Duodenal mucosa (tissue), 2 donors: Measurements from ENCODE around the gene APOL4.
"Not testable (repeated sequence)": the region's sequence is repeated elsewhere in the genome, so short reads cannot be mapped to it uniquely, and the experiment has no call there.

ENCODE experiments used
- H3K27ac ChIP-seq: one replicate; pipeline ENCODE4 v1.7.0; 2013; ENCODE audit warnings: low read depth, low read length
- H3K27me3 ChIP-seq, 2 donors: one replicate each; pipeline ENCODE4 v1.7.0; 2013; ENCODE audit warnings: low read length in 2 of 2, control low read depth in 1 of 2; ENCODE audit not compliant: insufficient read depth in 2 of 2, control insufficient read depth in 1 of 2
- H3K36me3 ChIP-seq, 2 donors: one replicate each; pipeline ENCODE4 v1.7.0; 2013; ENCODE audit warnings: low read length in 2 of 2, control low read depth in 1 of 2; ENCODE audit not compliant: insufficient read depth in 2 of 2, control insufficient read depth in 1 of 2
- H3K4me1 ChIP-seq, 2 donors: one replicate each; pipeline ENCODE4 v1.7.0; 2013; ENCODE audit warnings: low read length in 2 of 2, control low read depth in 1 of 2; ENCODE audit not compliant: insufficient read depth in 2 of 2, control insufficient read depth in 1 of 2
- H3K4me3 ChIP-seq, 2 donors: one replicate each; pipeline ENCODE4 v1.7.0; 2013; ENCODE audit warnings: low read length in 2 of 2, low read depth in 1 of 2
- H3K9ac ChIP-seq, 2 donors: one replicate each; pipeline ENCODE4 v1.7.0; 2013; ENCODE audit warnings: low read length in 2 of 2, low read depth in 1 of 2
- H3K9me3 ChIP-seq, 2 donors: one replicate each; pipeline ENCODE4 v1.7.0; 2013; ENCODE audit warnings: low read length in 2 of 2, control low read depth in 1 of 2; ENCODE audit not compliant: control insufficient read depth in 1 of 2

Gene APOL4

GRCh38 chr22:36177160-36177559 lies 24.4 kb downstream of the APOL4 start:
- no peaks in the 10 kb centered on the region for H3K27me3 ChIP-seq
- no peak overlapping the region for H3K4me3 ChIP-seq
- H3K4me1 ChIP-seq, result peaks cover 4 to 5% of the 10 kb centered on the region in 2 donors
- H3K9me3 ChIP-seq, result no peaks in the 10 kb centered on the region
- H3K36me3 ChIP-seq, result no peaks in the 10 kb centered on the region
- H3K27ac ChIP-seq, result no peak overlapping the region
- H3K9ac ChIP-seq, result no peak overlapping the region

DNA sequence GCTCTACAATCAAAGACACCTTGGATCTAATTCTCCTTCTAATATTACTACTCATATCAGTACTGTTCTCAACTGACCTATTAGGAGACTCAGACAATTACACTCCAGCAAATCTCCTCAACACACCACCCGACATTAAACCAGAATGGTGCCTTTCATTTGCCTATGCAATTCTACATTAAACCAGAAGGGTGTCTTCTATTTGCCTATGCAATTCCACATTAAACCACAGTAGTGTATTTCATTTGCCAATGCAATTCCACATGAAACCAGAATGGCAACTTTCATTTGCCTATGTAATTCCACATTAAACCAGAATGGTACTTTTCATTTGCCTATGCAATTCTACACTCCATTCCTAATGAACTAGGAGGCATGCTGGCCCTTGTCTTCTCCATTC lies 25.7 kb downstream of the APOL4 start:
- no peaks in the 10 kb centered on the region for H3K27me3 ChIP-seq
- H3K4me3 ChIP-seq, result no peak overlapping the region
- no peaks in the 10 kb centered on the region for H3K9me3 ChIP-seq

GRCh38 chr22:36171941-36172340 lies 29.7 kb downstream of the APOL4 start:
- no peaks in the 10 kb centered on the region for H3K36me3 ChIP-seq
- no peak overlapping the region for H3K27ac ChIP-seq
- H3K4me3 ChIP-seq, result no peak overlapping the region
- H3K27me3 ChIP-seq, result no peaks in the 10 kb centered on the region
- H3K4me1 ChIP-seq, result no peaks in the 10 kb centered on the region
- no peaks in the 10 kb centered on the region for H3K9me3 ChIP-seq
- H3K9ac ChIP-seq, result no peak overlapping the region

More for the DNA sequence above, 25.7 kb downstream of the APOL4 start:
- H3K4me1 ChIP-seq, result peaks cover 4 to 5% of the 10 kb centered on the region in 2 donors
- H3K27ac ChIP-seq, result no peak overlapping the region
- no peak overlapping the region for H3K9ac ChIP-seq
- no peaks in the 10 kb centered on the region for H3K36me3 ChIP-seq

DNA sequence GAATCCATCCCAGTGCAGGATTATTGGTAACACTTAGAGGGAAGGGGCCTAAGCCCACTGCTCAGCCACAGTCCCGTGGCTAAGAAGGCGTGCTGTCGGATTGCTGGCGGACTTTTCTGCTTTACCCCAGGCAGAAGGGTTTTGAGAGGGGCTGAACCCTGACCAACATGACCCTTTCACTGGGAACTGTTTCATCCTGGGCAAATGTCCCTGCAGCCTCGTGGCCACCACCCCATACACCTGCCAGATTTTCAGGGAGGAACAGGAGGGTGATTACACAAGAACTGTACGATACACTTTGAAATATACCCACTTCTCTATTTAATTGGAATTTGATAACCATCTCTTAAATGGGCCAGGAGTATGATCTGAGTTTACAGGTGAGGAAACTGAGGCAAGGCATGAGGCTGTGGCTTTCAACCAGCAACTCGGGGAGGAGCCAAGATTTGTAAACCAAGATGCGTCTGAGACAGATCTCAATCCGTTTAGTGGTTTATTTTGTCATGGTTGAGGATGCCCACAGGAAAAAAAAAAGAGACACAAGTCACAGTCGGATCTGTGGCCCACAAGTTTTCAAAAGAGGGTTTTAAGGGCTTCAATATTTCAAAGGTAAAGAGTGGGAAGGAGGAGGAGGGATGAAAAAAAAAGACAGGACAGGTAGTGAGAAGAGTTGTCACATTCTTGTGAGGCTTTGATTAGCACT lies 34.9 kb downstream of the APOL4 start:
- Histone ChIP-seq H3K27me3 (no peaks in the 10 kb centered on the region), H3K9me3 (no peaks in the 10 kb centered on the region), H3K27ac (no peak overlapping the region), H3K36me3 (no peaks in the 10 kb centered on the region), H3K4me1 (peaks cover 3 to 8% of the 10 kb centered on the region in 2 donors), H3K9ac (no peak overlapping the region), H3K4me3 (no peak overlapping the region)

GRCh38 chr22:36166086-36166485 lies 35.5 kb downstream of the APOL4 start:
- Histone ChIP-seq H3K4me1 (peaks cover 8 to 13% of the 10 kb centered on the region in 2 donors), H3K36me3 (no peaks in the 10 kb centered on the region), H3K9me3 (no peaks in the 10 kb centered on the region), H3K27me3 (no peaks in the 10 kb centered on the region), H3K27ac (no peak overlapping the region), H3K4me3 (no peak overlapping the region), H3K9ac (no peak overlapping the region)

GRCh38 chr22:36165141-36165540 lies 36.5 kb downstream of the APOL4 start:
- no peaks in the 10 kb centered on the region for H3K36me3 ChIP-seq
- H3K4me1 ChIP-seq, result peaks cover 16 to 20% of the 10 kb centered on the region in 2 donors
- no peak overlapping the region for H3K27ac ChIP-seq
- H3K27me3 ChIP-seq, result no peaks in the 10 kb centered on the region
- no peaks in the 10 kb centered on the region for H3K9me3 ChIP-seq
- no peak overlapping the region for H3K4me3 ChIP-seq
- H3K9ac ChIP-seq, result no peak overlapping the region

DNA sequence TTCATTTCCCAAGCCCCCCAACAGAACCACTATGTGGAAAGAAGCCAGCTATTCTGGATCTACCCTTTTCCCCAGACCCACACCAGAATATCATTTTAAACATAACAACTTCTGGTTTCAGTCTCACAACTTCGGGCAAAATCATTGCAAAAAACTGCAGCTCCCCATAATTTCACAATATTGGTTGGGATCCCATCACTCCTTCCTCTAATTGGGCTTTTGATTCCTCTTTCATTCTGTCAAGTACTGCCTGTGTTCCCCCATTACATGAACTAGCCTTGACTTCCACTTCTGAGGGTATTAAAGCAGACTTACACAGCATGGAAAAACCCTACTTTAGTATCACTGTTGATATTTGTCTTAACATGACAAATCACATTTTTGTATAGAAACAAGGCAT lies 37.0 kb downstream of the APOL4 start:
- H3K36me3 ChIP-seq, result no peaks in the 10 kb centered on the region
- no peaks in the 10 kb centered on the region for H3K27me3 ChIP-seq
- H3K9ac ChIP-seq, result no peak overlapping the region
- peaks cover 16 to 23% of the 10 kb centered on the region in 2 donors for H3K4me1 ChIP-seq
- no peak overlapping the region for H3K4me3 ChIP-seq
- no peaks in the 10 kb centered on the region for H3K9me3 ChIP-seq
- H3K27ac ChIP-seq, result no peak overlapping the region

DNA sequence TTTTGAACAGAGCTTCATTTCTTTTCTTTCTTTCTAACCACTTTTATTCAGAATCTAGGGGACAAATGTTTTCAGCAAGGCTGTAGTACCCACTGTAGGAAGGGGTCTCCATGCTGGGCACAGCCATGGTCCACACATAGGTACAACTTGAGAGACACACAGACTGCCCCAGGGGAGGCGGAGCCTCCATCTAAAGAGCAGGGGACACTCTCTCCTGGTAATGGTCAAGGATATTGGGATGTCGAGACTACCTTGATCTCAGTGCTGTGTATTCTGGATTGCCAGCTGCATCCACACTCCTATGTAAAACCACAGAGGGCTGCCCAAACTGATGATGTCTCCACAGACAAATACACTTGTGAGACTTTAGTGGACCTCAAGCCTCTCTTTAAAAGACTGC lies 38.1 kb downstream of the APOL4 start:
- no peak overlapping the region for H3K27ac ChIP-seq
- H3K4me3 ChIP-seq, result no peak overlapping the region
- no peaks in the 10 kb centered on the region for H3K9me3 ChIP-seq
- H3K27me3 ChIP-seq, result no peaks in the 10 kb centered on the region
- peaks cover 23 to 33% of the 10 kb centered on the region in 2 donors for H3K4me1 ChIP-seq
- no peaks in the 10 kb centered on the region for H3K36me3 ChIP-seq
- no peak overlapping the region for H3K9ac ChIP-seq

- Histone ChIP-seq H3K9me3 (no peaks in the 10 kb centered on the region), H3K27me3 (no peaks in the 10 kb centered on the region), H3K36me3 (no peaks in the 10 kb centered on the region), H3K4me1 (peaks cover 27 to 33% of the 10 kb centered on the region in 2 donors), H3K9ac (no peak overlapping the region), H3K27ac (no peak overlapping the region), H3K4me3 (no peak overlapping the region)
Observed at GRCh38 chr22:36162127-36163034, 39.2 kb downstream of the APOL4 start.

- not testable (repeated sequence) for H3K4me3 ChIP-seq, H3K36me3 ChIP-seq, H3K27ac ChIP-seq, H3K9me3 ChIP-seq, H3K9ac ChIP-seq, H3K27me3 ChIP-seq
- H3K4me1 ChIP-seq, result peaks cover 32 to 33% of the 10 kb centered on the region in 2 donors
Observed at GRCh38 chr22:36161793-36162126, 39.8 kb downstream of the APOL4 start.
